ENCODE data around the gene SLC25A21. TPM values are rescaled to one million over a fixed set of nuclear protein-coding genes. Genes with fewer than 3 reads are reported as not detected.

Gene SLC25A21
- total and polyA plus RNA-seq, 5 donors = 0.84 to 1.9 (median 1.3) TPM

DNA sequence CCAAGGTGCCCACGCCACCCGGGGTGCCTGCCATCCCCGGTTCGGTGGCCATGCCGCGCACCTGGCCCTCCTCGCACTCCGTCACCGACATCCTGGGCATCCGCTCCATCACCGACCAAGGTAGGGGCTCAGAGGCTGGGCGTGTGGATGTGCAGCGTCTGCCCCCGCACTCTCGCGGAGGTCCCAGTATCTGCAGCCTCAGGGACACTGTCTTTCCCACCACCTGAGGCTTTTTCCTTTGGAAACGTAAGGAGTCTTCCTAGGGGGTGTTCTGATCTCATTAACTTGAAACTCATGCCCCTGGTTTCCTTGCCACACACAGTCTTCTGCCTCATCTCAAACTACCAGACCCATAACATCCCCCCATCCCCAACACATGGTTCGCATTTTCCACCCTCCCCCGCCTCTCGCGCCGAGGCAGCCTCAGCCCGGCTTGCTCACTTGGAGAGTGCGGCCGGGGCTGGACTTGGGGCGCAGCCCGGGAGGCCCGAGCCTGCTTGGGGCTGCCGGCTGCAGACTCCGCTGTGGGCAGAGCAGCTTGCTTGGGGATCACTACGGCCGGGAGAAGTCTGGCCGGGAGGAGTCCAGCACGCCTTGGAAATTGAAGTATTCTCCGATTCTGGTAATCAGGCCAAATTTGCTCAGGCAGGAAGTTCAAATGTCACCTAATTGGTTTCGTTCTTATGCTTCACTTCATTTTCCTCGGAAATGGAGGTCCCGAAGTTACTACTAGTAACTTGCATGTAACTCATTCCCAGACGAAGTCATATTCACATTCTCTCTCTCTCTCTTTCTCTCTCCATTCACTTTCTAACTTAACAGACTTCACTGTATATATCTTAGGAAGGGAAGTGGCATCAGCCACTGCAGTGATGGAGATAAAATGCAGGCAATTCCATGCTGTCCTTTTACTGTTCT lies 508.7 kb downstream of the SLC25A21 start:
- DNase-seq = peak in 1 of 3 donors; percentile 45

DNA sequence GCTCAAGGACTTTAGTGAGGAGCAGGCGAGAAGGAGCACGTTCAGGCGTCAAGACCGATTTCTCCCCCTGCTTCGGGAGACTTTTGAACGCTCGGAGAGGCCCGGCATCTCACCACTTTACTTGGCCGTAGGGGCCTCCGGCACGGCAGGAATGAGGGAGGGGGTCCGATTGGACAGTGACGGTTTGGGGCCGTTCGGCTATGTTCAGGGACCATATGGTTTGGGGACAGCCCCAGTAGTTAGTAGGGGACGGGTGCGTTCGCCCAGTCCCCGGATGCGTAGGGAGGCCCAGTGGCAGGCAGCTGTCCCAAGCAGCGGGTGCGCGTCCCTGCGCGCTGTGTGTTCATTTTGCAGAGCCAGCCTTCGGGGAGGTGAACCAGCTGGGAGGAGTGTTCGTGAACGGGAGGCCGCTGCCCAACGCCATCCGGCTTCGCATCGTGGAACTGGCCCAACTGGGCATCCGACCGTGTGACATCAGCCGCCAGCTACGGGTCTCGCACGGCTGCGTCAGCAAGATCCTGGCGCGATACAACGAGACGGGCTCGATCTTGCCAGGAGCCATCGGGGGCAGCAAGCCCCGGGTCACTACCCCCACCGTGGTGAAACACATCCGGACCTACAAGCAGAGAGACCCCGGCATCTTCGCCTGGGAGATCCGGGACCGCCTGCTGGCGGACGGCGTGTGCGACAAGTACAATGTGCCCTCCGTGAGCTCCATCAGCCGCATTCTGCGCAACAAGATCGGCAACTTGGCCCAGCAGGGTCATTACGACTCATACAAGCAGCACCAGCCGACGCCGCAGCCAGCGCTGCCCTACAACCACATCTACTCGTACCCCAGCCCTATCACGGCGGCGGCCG lies 509.6 kb downstream of the SLC25A21 start:
- H3K4me3 ChIP-seq (ENCODE audit: low read length) = no peak overlapping the region
- H3K27ac ChIP-seq (ENCODE audit: low read length) = no peak overlapping the region
- ATAC-seq (peak in 1 of 2 donors; percentile 21), DNase-seq (peak in 1 of 3 donors; percentile 51)
- H3K4me1 ChIP-seq (ENCODE audit: control insufficient read depth, insufficient read depth, low read length) = peaks cover 12% of the 10 kb centered on the region
- no peaks in the 10 kb centered on the region for H3K9me3 ChIP-seq (ENCODE audit: control insufficient read depth, low read length)
- WGBS = 3% methylated on average over 71 of the region's 71 CpGs
- peaks cover 3% of the 10 kb centered on the region for H3K27me3 ChIP-seq (ENCODE audit: control insufficient read depth, insufficient read depth)
- intact Hi-C loops (cut with DNase I) = no loop called here

More for the DNA sequence above, 508.7 kb downstream of the SLC25A21 start:
- no peaks in the 10 kb centered on the region for H3K9me3 ChIP-seq (ENCODE audit: control insufficient read depth, low read length)
- peak in 1 of 2 donors; percentile 21 for ATAC-seq
- peaks cover 12% of the 10 kb centered on the region for H3K4me1 ChIP-seq (ENCODE audit: control insufficient read depth, insufficient read depth, low read length)
- H3K4me3 ChIP-seq (ENCODE audit: low read length) = peak overlapping the region; percentile 1
- WGBS = 2% methylated on average over 39 of the region's 39 CpGs
- intact Hi-C loops (cut with DNase I) = no loop called here
- peaks cover 3% of the 10 kb centered on the region for H3K27me3 ChIP-seq (ENCODE audit: control insufficient read depth, insufficient read depth)
- H3K27ac ChIP-seq (ENCODE audit: low read length) = no peak overlapping the region

DNA sequence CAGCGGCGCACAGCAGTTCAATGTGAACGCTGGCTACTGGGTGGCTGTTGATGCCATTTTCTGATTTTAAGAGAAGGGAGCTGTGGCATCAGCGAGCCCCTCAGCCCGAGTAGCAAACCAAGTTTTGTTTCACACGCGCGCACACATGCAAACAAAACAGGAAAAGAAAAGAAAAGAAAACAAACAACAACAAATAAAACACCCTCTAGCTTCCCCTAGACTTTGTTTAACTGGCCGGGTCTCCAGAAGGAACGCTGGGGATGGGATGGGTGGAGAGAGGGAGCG lies 510.2 kb downstream of the SLC25A21 start:
- no peak overlapping the region for H3K27ac ChIP-seq (ENCODE audit: low read length)
- 2% methylated on average over 11 of the region's 11 CpGs for WGBS

DNA sequence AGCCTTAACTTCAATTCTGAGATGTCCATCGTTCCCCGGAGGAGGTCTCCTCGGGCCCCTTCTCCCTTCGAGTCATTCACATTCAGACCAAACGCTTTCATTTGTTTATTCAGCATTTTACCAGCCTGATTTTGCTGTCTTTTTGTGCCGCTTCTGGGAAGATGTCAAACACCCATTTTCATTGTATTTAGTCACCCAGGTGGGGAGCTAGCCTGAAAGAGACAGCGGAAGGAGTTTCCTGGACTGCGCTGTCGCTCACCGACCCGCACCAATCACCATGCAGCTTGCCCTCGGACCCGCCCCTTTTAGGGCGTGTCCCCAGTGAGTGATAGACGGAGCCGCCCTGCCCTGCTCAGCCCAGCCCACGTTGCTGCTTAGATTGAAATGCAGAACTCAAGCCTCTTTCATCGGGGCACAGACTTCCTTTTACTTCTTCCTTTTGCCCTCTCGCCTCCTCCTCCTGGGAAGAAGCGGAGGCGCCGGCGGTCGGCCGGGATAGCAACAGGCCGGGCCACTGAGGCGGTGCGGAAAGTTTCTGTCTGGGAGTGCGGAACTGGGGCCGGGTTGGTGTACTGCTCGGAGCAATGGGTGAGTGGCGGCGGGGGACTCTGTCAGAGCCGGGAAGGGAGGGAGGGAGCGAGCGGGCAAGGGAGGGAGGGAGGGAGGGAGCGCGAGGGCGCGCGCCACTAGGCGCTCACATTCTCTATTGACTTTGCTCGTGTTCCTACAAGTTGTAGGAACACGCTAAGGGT lies 510.7 kb downstream of the SLC25A21 start, which contains the start of gene PAX9:
PAX9 (plus strand) TSS at position 355 of the 752 bp plus-strand sequence; CDS start at position 585, 230 bp downstream.
- ATAC-seq = peak; percentile 88 to 91
- Histone ChIP-seq H3K4me1 (ENCODE audit: control insufficient read depth, insufficient read depth, low read length) (peaks cover 10% of the 10 kb centered on the region), H3K27me3 (ENCODE audit: control insufficient read depth, insufficient read depth) (peaks cover 3% of the 10 kb centered on the region), H3K4me3 (ENCODE audit: low read length) (peak within 1 kb of the TSS; percentile 47), H3K9me3 (ENCODE audit: control insufficient read depth, low read length) (no peaks in the 10 kb centered on the region), H3K27ac (ENCODE audit: low read length) (no peak within 1 kb of the TSS)
- peak; percentile 66 to 83 (median 82) for DNase-seq
- 2% methylated on average over 44 of the region's 44 CpGs for WGBS
- intact Hi-C loops (cut with DNase I) = no loop called here

More for the DNA sequence above, 510.2 kb downstream of the SLC25A21 start:
- DNase-seq (no peak), ATAC-seq (no peak)
- Histone ChIP-seq H3K9me3 (ENCODE audit: control insufficient read depth, low read length) (no peaks in the 10 kb centered on the region), H3K4me3 (ENCODE audit: low read length) (peak overlapping the region; percentile 47), H3K27me3 (ENCODE audit: control insufficient read depth, insufficient read depth) (peaks cover 3% of the 10 kb centered on the region), H3K4me1 (ENCODE audit: control insufficient read depth, insufficient read depth, low read length) (peaks cover 12% of the 10 kb centered on the region)
- intact Hi-C loops (cut with DNase I) = no loop called here

DNA sequence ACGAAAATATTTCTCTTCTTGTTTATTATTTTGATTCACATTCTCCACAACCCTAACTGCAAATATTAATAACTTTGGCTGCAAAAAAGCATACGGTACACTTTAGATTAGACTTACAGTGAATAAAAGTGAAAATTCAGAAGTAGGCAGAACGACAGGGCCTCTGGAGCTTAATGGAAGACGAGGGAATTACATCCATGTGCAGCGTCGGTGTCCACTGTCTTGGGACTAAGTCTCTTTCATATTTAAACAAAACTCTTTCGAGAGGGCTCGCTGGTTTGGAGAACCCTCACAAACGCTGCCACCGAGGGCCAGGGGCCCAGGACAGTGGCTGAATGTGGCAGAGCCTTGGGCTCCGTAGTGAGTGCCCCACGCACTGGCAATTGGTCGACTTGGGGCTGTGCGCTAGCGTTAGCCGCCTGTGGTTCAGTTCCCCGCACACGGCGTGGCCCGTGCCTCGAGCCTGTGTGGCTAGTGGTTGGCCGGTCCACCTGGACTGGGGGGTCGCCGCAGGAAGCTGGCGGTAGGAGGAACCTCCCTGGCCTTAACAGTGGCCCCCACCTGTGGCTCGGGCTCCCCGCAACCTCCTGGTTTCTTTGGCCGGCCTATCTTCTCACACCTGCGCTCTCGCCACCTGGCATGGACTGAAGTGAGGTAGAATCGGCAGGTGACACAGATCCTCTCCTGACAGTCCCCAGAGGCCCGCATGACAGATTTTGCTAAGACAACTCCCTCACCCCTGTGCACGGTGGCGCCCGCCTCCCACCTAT lies 511.5 kb downstream of the SLC25A21 start:
- peaks cover 3% of the 10 kb centered on the region for H3K27me3 ChIP-seq (ENCODE audit: control insufficient read depth, insufficient read depth)
- ATAC-seq (no peak), DNase-seq (peak in 1 of 3 donors; percentile 28)
- WGBS = 6% methylated on average over 35 of the region's 35 CpGs
- no peaks in the 10 kb centered on the region for H3K9me3 ChIP-seq (ENCODE audit: control insufficient read depth, low read length)
- peaks cover 10% of the 10 kb centered on the region for H3K4me1 ChIP-seq (ENCODE audit: control insufficient read depth, insufficient read depth, low read length)
- peak overlapping the region; percentile 47 for H3K4me3 ChIP-seq (ENCODE audit: low read length)
- no peak overlapping the region for H3K27ac ChIP-seq (ENCODE audit: low read length)
- intact Hi-C loops (cut with DNase I) = no loop called here

DNA sequence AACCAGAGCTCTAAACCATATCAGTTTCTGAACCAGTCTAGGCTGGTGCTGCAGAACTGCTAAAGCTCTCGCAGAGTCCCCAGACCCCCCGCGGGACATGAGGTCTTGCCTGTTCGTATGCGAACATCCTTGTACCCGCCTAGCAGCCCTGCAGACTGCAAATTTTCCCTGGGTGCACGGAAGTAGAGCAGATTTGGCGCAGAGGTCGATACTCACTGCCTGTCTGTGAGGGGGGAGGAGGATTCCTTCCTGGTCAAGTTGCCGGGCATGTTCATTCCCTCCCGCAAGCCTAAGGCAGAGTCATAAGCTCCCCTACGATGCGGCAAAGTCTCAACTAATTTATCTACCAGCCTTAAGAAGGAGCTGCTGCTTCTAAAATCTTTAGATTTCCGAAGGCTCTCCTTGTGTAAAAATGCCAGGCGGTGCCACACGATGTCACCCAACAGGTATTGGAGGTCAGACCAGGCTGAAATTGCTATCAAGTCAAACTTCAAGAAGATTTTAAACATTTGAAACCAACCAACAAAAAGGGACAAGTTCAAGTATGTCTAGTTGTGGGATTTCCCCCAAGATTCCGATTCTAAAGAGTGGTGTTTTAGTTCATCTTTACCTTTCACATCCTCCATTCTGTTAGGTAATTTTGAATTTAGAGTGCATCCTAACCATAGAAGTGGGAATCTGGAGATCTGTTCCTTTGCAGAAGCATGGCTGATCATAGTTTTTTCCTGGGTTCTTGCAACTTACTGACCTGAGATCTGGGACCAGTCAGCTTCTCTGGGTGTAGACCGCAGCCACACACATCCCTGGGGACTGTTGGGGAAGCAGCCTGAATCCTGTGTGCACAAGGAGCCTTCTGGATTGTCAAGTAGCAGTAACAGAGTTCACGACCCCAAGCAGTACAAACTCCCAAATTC lies 512.3 kb downstream of the SLC25A21 start:
- Histone ChIP-seq H3K4me3 (ENCODE audit: low read length) (no peak overlapping the region), H3K9me3 (ENCODE audit: control insufficient read depth, low read length) (no peaks in the 10 kb centered on the region), H3K27me3 (ENCODE audit: control insufficient read depth, insufficient read depth) (no peaks in the 10 kb centered on the region), H3K27ac (ENCODE audit: low read length) (no peak overlapping the region), H3K4me1 (ENCODE audit: control insufficient read depth, insufficient read depth, low read length) (peaks cover 10% of the 10 kb centered on the region)
- 9% methylated on average over 19 of the region's 19 CpGs for WGBS
- DNase-seq = no peak
- no peak for ATAC-seq
- intact Hi-C loops (cut with DNase I) = no loop called here

DNA sequence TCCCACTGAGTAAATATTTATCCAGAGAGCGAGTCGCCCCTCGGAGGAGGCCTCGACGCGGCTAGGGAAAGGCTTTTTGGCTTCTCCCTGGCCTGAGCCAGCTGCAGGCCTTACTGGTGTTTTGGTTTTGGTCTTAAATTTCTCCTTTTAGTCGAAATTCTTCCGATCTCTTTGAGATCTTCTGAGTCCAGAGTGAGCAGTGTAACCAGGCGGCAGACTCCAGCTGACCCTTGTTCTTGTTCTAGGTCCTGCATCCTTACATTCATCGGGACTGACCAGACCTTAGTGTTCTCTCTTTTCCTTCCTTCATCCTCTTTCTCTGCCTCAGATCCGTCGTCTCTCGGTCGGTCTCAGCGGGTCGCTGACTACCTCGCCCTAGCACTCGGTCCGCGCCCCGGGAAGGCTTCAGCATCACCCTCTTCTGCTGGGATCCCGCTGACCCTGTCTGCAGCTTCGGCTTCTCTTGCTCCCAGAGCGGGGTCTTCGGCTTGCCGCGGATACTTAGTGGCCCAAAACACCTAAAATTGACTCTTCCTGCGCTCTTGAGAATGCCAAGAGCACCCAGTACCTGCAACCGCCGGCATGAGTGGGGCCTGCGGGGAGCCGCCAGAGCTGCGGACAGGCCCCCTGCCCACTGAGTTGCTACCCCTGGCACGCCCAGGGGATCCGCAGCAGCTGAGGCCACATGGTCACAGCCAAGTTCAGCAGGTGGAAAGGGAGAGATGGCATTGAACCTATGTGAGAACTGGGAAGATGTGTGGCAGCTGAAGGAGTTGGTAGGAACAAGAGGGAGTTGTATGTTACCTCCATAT lies 513.2 kb downstream of the SLC25A21 start:
- peaks cover 10% of the 10 kb centered on the region for H3K4me1 ChIP-seq (ENCODE audit: control insufficient read depth, insufficient read depth, low read length)
- intact Hi-C loops (cut with DNase I) = no loop called here
- DNase-seq (peak in 2 of 3 donors; percentile 40), ATAC-seq (no peak)
- H3K4me3 ChIP-seq (ENCODE audit: low read length) = no peak overlapping the region
- WGBS = 8% methylated on average over 35 of the region's 35 CpGs
- no peak overlapping the region for H3K27ac ChIP-seq (ENCODE audit: low read length)
- H3K9me3 ChIP-seq (ENCODE audit: control insufficient read depth, low read length) = no peaks in the 10 kb centered on the region
- no peaks in the 10 kb centered on the region for H3K27me3 ChIP-seq (ENCODE audit: control insufficient read depth, insufficient read depth)

DNA sequence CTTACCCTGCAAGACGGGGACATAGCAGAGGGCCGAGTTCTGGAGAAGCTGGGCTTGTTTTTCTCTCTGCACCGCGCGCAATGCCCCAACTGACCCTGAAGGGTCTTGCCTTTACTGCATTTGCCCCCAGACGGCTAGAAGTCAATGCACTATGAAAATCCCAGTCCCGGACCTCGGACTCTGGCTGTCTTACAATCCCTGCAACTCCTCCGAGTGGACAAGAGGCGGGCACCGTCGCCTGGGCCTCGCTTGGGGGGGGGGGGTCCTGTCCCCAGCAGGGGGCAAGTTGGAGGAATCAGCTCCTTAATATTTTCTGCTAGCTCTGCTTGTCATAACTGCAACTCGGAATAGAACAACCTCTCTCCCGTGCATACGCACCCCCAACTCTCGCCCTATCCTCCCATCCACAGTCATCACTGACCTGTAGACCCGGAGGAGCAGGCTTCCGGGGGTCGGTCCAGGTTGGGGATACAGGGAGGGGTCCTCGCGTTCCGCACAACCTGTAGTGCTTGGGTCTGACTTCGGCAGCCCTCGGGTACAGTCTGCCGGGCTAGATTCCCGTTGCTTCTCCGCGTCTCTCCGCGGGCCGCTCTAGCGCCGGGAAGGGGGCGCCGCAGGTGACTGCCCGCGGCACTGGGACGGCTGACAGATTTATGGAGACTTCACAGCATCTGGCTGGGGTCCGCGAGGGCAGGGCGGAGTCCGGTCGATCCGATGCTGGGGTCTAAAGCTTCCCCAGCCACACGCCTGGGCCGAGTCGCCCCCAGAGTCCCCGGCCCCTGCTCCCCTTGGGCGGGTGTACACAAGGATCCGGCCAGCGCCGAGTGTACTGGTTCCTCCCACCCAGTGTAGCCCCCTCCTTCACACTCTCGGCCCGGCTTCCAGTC lies 514.0 kb downstream of the SLC25A21 start:
- Histone ChIP-seq H3K27ac (ENCODE audit: low read length) (no peak overlapping the region), H3K27me3 (ENCODE audit: control insufficient read depth, insufficient read depth) (no peaks in the 10 kb centered on the region), H3K9me3 (ENCODE audit: control insufficient read depth, low read length) (no peaks in the 10 kb centered on the region), H3K4me1 (ENCODE audit: control insufficient read depth, insufficient read depth, low read length) (peaks cover 7% of the 10 kb centered on the region), H3K4me3 (ENCODE audit: low read length) (no peak overlapping the region)
- DNase-seq (peak in 1 of 3 donors; percentile 28), ATAC-seq (no peak)
- WGBS = 4% methylated on average over 55 of the region's 55 CpGs
- intact Hi-C loops (cut with DNase I) = no loop called here

Measured in right cardiac atrium (tissue), 5 donors.